Measurements from ENCODE around the gene F5.

The F5 gene

DNA sequence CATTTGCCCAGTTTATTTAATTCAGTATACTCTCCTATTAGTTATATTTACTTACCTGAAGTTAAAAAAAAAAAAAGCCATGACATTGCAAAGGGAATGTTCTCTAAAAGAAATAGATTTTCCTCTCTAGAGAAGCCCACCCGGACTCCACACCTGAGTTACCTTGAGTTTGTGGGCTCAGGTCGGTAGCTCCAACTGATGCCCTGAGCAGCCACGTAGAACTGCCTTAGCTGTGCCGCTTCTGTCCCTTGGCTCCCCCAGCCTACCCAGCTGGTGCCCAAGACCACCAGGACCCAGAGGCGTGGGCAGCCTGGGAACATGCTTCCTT, 250 bp downstream of the F5 start:
- no peak for DNase-seq

DNA sequence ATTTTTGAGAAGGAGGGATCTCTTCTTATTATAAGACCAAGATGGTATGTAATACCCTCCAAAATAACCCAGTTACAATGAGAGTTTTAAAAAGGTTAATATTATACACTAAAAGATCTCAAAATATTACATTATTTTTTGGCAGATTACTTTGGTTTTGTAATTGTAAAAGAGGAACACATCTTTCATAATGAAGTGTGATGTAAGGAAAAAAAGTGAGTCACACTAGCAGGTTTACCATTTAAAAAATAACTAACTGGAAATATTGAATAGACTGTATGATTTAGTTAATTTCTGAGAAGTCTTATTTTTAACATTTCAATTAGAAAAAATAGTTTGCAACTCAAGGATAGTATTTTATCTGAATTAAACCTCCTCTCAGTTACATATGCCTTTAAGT, 1.1 kb downstream of the F5 start:
- peak in 1 of 2 experiments; percentile 5 for DNase-seq

DNA sequence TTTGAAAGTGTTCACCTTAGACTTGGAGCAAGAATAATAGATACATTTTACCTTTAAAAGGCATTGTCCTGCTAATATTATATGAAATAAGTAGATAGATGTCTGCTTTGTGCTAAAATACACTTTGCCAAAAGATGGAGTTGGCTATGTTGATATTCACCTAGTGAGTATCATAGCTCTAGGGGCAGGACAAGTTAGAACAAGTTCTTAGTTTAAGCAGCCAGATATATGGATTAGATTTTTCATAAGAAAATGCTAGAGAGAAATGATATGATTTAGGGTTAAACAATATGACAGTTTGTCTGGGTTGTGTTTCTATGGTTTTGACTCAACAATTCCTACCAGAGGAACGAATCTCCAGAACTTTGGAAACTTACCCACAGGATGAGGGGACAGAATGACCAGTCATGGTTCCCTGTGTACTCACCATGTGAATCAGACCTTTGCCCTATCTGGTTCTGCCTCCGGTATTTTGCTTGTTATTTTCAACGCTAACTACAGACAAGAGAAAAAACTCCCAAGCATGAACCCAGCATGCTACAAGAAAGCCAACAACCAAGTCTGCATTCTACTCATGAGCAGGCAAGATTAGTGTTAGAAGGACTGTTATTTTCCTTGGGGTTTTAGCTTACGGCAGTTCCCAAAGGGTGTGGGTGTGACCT, 1.7 kb downstream of the F5 start:
- DNase-seq = no peak

DNA sequence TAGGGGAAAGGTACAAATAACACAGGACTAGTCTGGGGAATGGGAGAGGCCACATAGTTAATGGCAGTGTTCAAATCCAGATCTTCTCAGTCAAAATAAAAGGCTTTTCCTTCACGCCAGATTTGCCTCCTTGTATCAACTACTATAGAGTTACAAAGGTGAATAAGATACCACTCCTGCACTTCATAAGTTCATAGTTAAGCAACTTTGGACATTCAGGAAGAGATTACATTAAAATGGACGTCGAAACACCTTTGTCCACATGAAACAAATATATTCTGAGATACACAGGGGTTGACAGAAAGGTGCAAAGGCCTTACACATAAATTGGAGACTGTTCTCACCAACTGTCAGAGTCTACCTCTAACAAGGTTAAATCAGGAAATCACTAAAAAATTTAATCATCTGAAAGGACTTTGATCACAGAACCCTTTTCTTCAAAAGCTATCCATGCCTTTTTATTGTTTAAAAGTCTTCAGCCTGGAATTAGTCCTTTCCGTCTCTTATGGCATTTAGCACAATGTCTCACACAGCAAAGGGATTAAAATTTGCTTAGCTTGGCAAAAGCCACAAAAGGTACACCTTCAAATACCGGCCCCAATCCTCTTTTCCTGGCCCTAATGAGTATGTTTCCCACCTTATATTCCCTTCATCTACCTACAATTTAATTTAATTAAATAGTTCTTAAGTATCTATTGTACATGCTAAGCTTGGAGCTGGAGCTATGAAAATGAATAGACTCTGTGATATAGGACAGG, 8.1 kb downstream of the F5 start:
- DNase-seq = no peak

DNA sequence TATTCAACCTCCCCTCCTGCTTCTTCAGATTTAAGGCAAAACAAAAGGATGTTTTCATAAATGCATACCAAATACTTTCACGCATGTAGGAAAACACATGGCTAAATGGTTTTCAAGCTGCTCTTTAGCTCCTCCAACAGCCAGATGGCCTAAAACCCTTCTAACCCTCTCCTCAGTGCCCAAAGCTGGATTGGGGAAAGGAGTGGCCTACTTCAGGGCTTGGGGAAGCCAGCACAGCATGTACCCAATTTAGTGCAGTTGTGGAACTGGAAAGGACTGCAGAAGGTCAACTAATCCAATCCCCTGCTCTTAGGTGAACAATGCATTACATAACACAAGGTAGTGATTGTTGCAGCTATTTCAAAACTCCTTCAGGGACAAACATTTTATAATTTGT, 9.3 kb downstream of the F5 start:
- DNase-seq = no peak

DNA sequence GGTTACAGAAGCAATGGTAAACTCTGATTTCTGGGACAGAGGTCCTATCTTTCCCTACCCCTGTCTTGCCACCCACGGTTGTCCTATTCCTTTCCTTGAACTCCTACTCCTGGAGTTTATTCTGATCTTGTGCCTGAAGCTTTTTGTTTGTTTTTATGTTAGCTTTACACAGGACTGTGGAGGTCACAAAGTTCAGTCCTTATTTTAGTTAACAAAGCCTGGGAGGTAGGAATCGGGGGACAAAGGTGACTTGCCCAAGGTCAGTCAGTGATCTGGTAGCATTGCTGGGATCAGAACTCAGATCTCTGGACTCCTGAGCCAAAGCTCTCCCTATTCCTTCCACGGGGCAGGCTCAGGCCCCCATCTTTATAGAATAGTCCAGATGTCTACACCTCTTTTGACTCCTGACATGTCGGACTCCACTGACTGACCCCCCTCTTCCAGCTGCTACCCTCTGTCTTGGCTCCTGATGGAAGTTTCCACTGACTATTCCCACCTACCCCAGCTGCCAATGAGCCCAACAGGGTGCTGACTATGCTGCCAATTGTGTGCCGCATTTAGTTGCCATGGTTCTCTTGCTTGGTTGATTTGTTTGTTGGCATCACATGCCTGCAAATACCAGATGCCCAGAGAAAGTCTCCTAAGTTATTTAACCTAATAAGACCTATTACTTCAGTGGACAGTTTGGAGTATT, 9.9 kb downstream of the F5 start:
- no peak for DNase-seq

DNA sequence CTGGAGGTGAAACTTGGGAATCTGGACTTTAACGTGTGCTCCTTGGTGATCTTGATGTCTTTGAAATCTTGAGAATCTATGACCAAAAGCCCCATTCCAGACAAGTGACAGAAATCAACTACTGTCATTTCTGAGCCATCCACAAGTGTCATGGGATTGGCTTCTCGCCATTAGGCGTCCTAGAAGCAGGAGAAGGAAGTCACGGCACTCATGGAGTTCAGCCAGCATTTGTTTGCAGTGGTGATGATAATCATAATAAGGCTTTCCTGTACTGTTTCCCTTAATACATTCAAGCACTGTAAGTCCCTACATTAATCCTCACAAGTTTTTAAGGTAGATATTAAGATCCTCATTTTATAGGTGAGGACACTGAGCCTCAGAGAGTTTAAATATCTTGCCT, 11.9 kb downstream of the F5 start:
- no peak for DNase-seq

DNA sequence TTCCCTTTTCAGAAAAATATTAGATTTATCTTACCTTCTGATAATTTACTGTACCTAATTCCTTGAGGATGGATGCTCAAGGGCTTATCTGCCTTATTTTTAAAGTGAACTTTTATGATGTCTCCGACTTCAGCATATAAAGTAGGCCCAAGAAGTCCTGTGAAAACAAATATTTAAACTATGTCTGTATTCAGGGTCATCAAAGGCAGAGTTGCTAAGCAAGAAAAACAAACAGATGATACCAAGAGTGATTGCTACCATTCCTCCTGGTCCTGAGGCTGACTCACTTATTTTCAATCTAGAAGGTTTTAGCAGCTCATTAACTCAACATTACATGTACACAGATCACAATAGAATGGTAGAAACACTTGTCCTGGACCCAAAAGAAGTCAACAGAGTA, 14.1 kb downstream of the F5 start:
- DNase-seq = no peak

DNA sequence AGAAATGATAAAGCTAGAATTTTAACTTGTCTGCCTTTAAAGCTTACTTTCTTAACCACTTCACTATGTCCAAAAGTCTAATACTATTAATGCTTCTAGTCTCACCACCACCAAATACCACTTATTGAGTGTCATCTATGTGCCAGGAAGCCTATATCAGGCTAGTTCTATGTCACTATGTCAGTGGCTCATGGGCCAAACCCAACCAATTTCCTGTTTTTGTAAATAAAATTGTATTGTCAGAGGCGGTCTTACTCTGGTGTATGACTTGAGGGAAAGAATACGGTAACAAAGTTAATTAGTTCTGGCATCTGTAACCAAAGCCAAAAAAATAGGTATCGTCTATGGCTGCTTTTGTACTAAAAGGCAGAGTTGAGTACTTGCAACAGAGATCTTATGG, 14.8 kb downstream of the F5 start:
- no peak for DNase-seq

DNA sequence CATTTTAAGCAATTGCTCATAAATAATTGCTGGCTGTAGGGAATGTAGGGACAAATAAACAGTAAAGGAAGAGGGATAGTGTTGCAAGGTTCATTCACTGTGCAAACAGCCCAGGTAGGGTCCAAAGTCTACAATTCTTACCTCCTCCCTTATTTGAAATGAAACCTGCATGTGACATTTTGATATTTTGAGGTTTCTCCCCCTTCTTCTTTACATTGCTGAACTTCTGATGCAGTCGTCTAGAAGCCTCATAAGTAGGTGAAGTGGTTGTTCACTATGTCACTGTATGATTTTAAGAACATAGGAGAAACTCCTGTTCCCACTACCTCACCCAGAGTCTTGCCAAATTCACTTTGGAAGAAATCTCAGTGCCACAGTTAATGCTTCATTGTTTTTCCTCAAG, 16.1 kb downstream of the F5 start:
- no peak for DNase-seq

DNA sequence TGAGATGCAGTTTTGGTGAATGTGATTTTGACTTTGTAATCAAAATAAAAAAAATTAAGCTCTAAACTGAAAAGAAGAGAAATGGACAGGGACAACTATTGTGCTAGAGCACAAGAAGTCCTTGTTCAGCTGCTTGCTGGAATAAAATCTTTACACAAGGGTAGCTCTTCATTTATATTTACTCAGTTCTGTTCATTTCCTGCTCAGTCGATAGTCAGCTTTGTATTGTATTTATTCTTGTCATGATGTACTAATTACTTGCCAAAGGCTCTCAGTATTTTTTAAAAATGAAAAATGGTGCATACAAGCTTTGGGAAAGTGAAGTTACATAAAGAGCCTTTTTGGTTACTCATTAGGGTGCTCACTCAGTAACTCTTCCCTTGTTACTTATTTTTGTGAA, 17.8 kb downstream of the F5 start:
- DNase-seq = no peak

DNA sequence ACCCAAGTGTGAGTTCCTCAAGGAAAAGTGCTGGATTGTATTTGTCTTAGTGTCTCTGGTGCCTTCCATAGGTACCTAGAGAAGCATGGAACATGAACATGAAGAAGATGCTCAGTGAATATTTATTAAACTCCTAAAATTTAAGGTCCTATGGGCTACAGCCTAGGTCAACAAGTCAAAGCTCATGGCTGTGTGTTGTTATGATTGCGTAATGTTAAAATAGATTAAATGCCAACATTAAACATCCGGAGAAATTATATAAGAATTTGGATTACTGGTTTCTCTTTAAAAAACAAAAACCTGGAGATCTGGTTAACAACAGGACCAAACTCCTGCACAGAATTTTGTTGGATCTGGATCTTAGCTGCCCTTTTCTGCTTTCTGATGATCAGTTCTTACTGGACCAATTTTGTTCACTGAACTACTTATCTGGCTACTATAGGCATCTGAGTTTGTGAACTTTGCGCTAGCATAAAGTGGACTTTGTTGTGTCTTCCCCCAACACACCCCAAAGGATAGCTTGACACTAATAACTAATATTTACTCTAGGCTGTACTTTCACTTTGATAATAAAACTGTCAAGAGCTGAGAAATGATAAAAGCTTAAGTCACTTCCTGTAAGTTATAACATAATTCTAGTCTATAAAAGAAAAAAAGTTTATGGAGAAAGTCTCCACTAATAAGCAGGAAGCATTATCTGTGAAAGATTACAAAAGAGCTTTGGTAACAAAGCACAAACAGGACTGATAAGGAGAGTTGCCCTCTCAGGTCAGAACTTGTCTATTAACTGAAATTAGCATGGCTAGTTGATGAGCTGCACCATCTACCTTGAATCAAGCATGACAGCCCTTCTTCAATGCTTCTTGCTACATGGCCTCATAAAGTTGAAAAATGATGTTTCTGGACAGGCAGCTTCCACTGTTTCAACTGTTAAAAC, 20.7 kb downstream of the F5 start:
- no peak for DNase-seq

DNA sequence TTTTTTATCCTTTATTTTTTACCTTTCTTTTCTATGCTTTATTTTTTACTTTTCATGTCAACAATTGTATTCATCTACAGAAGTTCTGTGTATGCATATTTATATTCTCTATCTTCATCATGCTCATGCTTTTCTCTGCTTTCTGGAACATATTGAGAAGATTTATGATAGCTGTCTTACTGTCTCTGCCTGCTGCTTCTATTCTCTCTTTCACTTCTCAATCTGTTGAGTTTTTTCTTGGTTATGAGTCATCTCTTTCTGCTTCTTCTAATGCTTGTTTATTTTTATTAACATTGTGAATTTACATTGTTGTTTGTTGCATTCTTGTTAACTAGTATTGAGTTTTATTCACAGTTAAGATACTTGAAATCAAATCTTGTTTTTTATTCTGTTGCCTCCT, 22.6 kb downstream of the F5 start:
- DNase-seq = no peak

DNA sequence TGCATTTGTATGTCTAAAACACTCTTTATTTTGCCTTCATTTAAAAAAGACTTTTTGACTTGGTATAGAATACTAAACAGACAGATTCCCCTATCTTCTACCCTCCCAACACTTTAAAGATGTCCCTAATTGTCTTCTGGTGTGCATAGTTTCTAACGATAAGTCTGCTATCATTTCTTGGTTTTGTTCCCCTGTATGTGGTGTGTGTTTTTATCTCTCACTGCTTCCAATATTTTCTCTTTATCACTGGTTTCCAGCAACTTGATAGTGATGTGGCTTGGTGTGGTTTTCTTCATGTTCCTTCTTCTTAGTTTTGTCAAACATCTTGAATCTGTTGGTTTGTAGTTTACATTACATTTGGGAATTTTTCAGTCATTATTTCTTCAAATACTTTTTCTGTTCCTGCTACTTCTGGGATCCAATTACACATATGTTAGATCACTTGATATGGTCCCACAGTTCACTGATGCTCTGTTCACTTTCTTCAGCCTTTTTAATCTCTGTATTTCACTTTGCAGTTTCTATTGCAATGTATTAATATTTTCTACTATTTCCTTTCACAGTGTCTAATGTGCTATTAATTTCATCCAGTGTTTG, 23.2 kb downstream of the F5 start:
- no peak for DNase-seq

DNA sequence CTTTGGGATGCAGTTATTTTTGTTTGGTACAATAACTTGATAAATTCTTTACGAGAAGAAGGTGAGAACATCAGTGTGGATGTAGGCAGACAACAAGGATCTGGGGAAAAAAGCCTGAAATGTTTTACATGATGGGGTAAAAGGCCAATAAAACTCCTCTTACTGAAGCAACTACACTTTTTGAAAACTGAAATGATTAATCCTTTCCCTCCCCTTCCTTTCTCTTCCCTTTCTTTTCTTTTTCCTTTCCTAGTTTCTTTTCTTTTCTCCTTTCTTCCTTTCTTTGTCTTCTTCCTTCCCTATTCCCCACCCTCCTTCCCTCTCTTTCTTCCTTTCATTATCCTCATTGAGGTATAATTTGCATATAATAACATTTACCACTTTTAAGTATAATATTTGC, 24.6 kb downstream of the F5 start:
- no peak for DNase-seq

DNA sequence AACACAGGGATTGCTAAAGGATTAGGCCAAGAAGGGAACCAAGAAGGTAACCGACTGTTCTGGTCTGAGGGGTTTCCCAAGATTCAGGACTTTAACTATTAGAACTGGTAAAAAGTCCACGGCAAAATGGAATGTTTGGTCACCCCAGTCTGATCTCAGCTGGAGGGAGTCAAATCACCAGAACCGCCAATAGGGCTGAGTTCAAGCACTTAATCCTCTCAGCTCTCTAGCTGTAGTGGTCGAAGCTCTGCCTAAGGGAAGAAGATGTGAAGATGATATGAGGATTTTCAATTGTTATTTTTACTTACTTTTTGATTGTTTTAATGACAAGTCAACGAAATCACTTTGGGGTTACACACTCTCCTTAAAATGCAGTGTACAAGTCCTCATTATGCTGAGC, 29.1 kb downstream of the F5 start:
- DNase-seq = no peak

DNA sequence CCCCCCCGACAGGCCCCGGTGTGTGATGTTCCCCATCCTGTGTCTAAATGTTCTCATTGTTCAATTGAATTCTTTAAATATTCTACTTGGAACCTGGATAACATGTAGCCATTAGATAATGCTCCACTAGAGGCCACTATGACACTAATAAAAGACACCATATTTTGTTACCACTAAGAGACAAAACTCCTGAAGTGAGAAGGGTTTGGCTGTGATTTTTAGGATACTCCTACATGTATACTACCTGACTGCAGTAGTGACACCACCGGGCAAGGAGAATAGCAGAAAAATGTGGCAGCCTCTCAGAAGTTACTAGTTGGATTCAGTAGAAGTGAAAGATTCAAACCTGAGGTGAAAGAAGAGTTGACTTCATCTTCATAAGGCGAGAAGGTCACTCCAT, 36.0 kb downstream of the F5 start:
- DNase-seq = peak; percentile 70 to 77

DNA sequence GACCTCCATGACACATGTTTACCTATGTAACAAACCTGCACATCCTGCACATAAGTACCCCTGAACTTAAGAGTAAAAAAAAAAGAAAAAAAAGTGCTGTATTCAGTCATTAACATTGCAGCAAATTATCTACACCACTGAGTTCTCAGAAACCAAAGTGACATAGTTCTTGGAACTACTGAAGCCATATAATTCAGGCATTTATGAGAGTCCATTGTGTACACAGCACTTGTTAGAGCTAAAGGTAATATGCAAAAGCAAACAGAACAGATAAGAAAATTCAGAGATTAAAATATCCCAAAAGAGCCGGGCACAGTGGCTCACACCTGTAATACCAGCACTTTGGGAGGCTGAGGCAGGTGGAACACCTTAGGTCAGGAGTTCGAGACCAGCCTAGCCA, 38.0 kb downstream of the F5 start:
- DNase-seq = no peak

DNA sequence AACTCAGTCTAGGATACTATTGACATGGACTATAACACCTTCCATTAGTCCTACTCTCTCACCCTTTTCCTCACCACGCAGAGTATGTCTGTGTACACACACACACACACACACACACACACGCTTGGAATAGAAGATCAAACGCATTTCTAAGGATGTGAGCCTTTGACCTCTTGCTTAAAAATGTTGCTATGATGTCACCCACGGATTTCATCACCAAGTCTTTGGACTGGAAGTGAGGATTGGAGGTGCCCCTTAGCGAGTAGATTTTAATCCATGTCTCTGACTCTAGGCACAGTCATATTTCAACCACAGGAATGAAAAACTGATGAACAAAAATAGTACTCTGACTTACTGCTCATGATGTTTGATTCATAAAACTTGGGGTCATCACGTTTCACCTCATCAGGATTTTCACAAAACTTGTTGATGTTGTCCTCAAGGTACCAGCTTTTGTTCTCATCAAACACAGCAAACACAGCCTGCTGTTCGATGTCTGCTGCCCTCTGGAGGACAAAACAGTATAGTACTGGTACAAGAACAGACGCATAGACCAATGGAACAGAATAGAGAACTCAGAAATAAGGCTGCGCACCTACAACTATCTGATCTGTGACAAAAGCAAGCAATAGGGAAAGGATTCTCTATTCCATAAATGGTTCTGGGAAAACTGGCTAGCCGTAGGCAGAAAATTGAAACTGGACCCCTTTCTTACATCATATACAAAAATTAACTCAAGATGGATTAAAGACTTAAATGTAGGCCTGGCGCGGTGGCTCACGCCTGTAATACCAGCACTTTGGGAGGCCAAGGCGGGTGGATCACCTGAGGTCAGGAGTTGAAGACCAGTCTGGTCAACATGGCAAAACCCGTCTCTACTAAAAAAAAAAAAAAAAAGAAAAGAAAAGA, 39.9 kb downstream of the F5 start:
- DNase-seq = peak; percentile 68 to 74

DNA sequence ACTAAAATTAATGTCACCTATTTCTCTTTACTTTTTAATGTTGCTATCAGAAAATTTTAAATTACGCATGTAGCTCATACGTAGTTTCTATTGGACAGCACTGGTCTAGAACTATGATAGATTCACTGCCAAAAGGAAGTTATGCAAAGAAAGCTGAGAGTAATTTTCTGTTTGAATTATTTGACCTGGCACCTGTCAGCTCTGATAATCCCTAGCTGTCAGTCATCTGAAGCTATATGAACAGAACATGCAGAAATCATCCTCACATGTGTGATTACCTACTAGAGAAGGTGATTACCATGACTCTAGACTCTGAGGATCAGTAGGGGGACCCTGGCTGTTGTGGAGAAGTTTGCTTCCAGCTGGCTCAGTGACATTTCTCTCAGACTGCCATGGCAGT, 40.8 kb downstream of the F5 start:
- no peak for DNase-seq

DNA sequence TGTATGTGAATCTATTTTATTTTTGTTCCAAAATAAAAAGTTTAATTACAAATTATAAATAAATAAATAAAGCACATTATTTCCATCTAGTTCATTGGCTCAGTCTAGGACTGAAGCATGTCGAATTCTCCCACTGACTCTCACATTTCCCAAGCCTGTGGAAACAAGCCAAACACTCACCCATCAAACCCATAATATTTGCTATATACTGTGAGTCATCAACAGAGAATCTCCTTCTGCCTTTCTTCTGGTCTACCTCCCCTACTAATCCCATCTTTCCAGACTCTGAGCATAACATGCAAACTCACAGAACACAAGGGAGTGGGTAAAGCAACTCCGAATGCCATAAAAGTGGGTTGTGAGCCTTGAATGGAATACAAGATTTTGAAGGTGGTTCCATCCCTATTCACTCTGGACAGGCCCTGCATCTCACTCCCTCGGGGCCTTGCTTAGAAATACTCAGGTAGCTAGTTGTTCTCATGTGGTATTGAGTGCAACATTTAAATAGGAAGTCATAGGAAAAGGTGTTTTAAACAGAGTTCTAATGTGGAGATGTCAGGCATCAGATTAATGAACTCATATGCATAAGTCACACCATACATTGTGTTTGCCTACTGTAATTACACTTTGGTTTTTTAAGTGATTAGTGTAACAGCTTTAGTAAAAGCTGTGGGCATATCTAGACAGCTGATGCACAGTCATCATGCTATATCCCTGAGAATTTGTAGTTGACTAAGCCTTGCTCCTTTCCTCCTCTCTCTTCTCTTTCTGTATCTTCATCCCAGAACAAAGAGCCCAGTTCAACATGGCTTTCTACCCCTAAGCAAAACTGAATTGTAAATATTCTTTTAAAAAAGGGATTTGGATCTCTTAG, 47.0 kb downstream of the F5 start:
- DNase-seq = no peak
